ENCODE measurements around the gene PLIN3. TPM values are rescaled to one million over a fixed set of nuclear protein-coding genes. Genes with fewer than 3 reads are reported as not detected.
"Not testable (repeated sequence)": the region's sequence is repeated elsewhere in the genome, so short reads cannot be mapped to it uniquely, and the experiment has no call there.

The PLIN3 gene
- total and polyA plus RNA-seq, 2 donors (not counting 1 experiment from before 2014, with no cell fraction given), result 133 to 191 TPM

DNA sequence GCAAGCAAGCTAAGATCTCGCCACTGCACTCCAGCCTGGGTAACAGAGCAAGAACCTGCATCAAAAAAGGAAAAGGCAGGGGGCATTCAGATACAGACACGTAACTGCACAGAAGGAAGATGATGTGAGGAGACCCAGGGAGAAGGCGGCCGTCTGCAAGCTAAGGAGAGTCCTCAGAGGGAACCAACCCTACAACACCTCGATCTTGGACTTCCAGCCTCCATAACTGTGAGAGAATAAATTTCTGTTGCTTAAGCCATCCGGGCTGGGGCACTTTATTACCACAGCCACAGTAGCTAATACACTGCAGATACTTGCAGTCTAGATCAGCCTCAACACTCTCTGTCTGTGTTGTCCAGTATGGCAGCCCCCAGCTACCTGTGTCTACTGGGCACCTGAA, 43.9 kb downstream of the PLIN3 start:
- no peak overlapping the region for H3K9ac ChIP-seq (ENCODE audit: insufficient read depth, low read length)
- no peaks in the 10 kb centered on the region for H3K9me3 ChIP-seq (ENCODE audit: control insufficient read depth, insufficient read depth, low read depth, low read length)
- no peak overlapping the region for H2AFZ ChIP-seq (ENCODE audit: low read length)
- H4K20me1 ChIP-seq (ENCODE audit: control insufficient read depth, extremely low read depth, insufficient read depth, low read length), result no peaks in the 10 kb centered on the region
- H3K36me3 ChIP-seq (ENCODE audit: control insufficient read depth, insufficient read depth, low read length), result peaks cover 1% of the 10 kb centered on the region
- peaks cover 11% of the 10 kb centered on the region for H3K79me2 ChIP-seq (ENCODE audit: control insufficient read depth, insufficient read depth, low read length)
- H3K4me1 ChIP-seq (ENCODE audit: control insufficient read depth, extremely low read depth, insufficient read depth, low read length), result no peaks in the 10 kb centered on the region
- no peaks in the 10 kb centered on the region for H3K27me3 ChIP-seq (ENCODE audit: control insufficient read depth, insufficient read depth, low read length)
- TF ChIP-seq EZH2 (IDR thresholded peaks at IDR 0.05; ENCODE audit: low read length, missing control alignments), result no peak
- TF ChIP-seq, protein P1, sequence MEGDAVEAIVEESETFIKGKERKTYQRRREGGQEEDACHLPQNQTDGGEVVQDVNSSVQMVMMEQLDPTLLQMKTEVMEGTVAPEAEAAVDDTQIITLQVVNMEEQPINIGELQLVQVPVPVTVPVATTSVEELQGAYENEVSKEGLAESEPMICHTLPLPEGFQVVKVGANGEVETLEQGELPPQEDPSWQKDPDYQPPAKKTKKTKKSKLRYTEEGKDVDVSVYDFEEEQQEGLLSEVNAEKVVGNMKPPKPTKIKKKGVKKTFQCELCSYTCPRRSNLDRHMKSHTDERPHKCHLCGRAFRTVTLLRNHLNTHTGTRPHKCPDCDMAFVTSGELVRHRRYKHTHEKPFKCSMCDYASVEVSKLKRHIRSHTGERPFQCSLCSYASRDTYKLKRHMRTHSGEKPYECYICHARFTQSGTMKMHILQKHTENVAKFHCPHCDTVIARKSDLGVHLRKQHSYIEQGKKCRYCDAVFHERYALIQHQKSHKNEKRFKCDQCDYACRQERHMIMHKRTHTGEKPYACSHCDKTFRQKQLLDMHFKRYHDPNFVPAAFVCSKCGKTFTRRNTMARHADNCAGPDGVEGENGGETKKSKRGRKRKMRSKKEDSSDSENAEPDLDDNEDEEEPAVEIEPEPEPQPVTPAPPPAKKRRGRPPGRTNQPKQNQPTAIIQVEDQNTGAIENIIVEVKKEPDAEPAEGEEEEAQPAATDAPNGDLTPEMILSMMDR (conservative IDR thresholded peaks at IDR 0.05 in 1 of 2, IDR thresholded peaks at IDR 0.05 in 1 of 2; ENCODE audit: low read depth in 1 of 2, low read length in 2 of 2), result no peak
- H3K27ac ChIP-seq (ENCODE audit: insufficient read depth, low read length), result no peak overlapping the region
- no peak overlapping the region for H3K4me2 ChIP-seq (ENCODE audit: extremely low read depth, insufficient read depth, low read length)
- H3K4me3 ChIP-seq (replicated peaks in 1 of 4; ENCODE audit: control extremely low read depth in 1 of 4, insufficient read depth in 1 of 4, low read depth in 3 of 4, low read length in 4 of 4), result no peak overlapping the region
- DNase-seq (ENCODE audit: low read depth in 2 of 2), result no peak

DNA sequence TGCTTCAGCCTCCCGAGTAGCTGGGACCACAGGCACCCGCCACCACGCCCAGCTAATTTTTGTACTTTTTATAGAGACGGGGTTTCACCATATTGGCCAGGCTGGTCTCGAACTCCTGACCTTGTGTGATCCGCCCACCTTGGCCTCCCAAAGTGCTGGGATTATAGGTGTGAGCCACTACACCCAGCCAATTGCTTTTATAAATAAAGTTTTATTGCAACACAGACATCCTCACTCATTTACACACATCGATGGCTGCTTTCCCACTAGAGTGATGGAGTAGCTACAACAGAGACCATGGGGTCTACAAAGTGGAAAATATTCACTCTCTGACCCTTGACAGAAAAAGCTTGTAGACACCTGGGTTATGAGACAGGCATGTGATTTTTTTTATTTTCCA, 45.1 kb downstream of the PLIN3 start:
- not testable (repeated sequence) for H3K4me2 ChIP-seq (ENCODE audit: extremely low read depth, insufficient read depth, low read length); H4K20me1 ChIP-seq (ENCODE audit: control insufficient read depth, extremely low read depth, insufficient read depth, low read length); H3K4me1 ChIP-seq (ENCODE audit: control insufficient read depth, extremely low read depth, insufficient read depth, low read length); H3K9ac ChIP-seq (ENCODE audit: insufficient read depth, low read length); H2AFZ ChIP-seq (ENCODE audit: low read length); H3K9me3 ChIP-seq (ENCODE audit: control insufficient read depth, insufficient read depth, low read depth, low read length); H3K36me3 ChIP-seq (ENCODE audit: control insufficient read depth, insufficient read depth, low read length); DNase-seq (ENCODE audit: low read depth in 2 of 2); H3K4me3 ChIP-seq (replicated peaks in 1 of 4; ENCODE audit: control extremely low read depth in 1 of 4, insufficient read depth in 1 of 4, low read depth in 3 of 4, low read length in 4 of 4); H3K27me3 ChIP-seq (ENCODE audit: control insufficient read depth, insufficient read depth, low read length); H3K27ac ChIP-seq (ENCODE audit: insufficient read depth, low read length)
- peaks cover 11% of the 10 kb centered on the region for H3K79me2 ChIP-seq (ENCODE audit: control insufficient read depth, insufficient read depth, low read length)

DNA sequence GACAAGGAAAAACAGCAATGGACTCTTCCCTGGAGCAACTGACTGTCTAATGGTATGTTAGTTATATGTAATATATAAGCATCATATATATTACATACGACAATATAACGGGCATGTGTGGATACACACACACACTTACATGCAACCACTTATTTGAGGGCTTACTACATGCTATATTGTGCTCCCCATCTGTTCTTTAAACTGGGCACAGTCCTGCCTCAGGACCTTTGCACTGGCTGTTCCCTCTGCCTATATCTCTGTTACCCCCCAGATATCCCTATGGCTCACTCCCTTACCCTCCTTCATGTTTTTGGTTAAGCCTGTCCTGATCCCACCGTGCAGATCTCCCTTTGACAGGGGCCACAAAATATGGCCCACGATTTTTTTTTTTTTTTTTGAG, 46.2 kb downstream of the PLIN3 start:
- Histone ChIP-seq H3K79me2 (ENCODE audit: control insufficient read depth, insufficient read depth, low read length) (peaks cover 8% of the 10 kb centered on the region), H3K27ac (ENCODE audit: insufficient read depth, low read length) (no peak overlapping the region), H3K4me1 (ENCODE audit: control insufficient read depth, extremely low read depth, insufficient read depth, low read length) (no peaks in the 10 kb centered on the region), H3K4me2 (ENCODE audit: extremely low read depth, insufficient read depth, low read length) (no peak overlapping the region), H3K27me3 (ENCODE audit: control insufficient read depth, insufficient read depth, low read length) (no peaks in the 10 kb centered on the region), H3K4me3 (replicated peaks in 1 of 4; ENCODE audit: control extremely low read depth in 1 of 4, insufficient read depth in 1 of 4, low read depth in 3 of 4, low read length in 4 of 4) (no peak overlapping the region), H2AFZ (ENCODE audit: low read length) (no peak overlapping the region), H4K20me1 (ENCODE audit: control insufficient read depth, extremely low read depth, insufficient read depth, low read length) (no peaks in the 10 kb centered on the region), H3K9ac (ENCODE audit: insufficient read depth, low read length) (no peak overlapping the region), H3K36me3 (ENCODE audit: control insufficient read depth, insufficient read depth, low read length) (peaks cover 16% of the 10 kb centered on the region), H3K9me3 (ENCODE audit: control insufficient read depth, insufficient read depth, low read depth, low read length) (no peaks in the 10 kb centered on the region)
- TF ChIP-seq EZH2 (IDR thresholded peaks at IDR 0.05; ENCODE audit: low read length, missing control alignments), result no peak
- TF ChIP-seq, protein P1 (conservative IDR thresholded peaks at IDR 0.05 in 1 of 2, IDR thresholded peaks at IDR 0.05 in 1 of 2; ENCODE audit: low read depth in 1 of 2, low read length in 2 of 2), result no peak
- no peak for DNase-seq (ENCODE audit: low read depth in 2 of 2)
